SW480 (cell line): ENCODE measurements around the gene RCVRN.

ENCODE experiments used
- DNase-seq: peaks from one replicate; pipeline ENCODE4 v3.0.0-alpha.2; 2016; ENCODE audit warnings: low spot score

Gene RCVRN

DNA sequence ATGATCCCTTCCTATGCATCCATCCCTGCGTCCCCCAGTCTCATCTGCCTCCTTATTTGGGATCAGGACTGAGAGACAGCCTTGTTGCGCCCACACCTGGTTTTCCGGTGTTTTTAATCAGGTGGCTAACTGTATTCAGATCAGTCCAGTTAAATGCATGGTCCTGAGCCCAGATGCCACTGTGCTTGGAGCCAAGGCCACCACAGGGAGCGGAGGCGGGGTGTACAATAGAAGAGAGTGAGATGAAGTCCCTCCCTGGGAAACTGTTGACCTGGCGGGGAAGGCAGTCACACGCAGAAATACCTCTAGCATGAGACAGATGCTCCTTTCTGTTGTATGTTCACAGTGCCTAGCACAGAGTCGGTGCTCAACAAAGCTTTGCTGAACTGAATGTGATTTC is 6.3 kb downstream of the RCVRN start:
- no peak for DNase-seq

DNA sequence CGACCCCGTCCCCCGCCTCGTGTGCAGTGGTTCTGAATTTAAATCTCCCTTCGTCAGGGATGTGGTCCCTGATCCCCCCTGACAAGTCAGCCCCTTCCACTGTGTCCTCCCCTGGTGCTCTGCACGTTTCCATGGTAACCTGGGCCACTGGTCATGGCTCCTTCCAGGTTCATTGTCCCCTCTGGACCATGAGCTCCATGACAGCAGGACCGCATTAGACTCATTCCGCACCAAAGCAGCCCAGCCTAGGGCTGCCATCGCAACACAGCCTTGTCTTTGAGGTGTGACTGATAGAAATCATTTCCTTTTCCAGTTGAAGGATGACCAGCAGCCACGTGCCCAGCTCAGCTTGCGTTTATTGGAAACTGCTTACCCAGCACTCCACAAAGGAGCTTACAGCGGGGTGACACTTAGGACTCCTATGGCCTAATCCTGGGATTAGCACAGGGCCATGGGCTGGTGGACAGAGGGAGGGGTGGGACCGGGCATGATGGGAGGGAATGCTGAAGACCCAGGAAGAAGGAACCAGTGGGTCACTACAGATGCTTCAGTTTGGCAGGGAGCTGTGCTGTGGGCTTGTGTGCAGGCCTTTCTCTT is 7.6 kb downstream of the RCVRN start:
- DNase-seq, result no peak

DNA sequence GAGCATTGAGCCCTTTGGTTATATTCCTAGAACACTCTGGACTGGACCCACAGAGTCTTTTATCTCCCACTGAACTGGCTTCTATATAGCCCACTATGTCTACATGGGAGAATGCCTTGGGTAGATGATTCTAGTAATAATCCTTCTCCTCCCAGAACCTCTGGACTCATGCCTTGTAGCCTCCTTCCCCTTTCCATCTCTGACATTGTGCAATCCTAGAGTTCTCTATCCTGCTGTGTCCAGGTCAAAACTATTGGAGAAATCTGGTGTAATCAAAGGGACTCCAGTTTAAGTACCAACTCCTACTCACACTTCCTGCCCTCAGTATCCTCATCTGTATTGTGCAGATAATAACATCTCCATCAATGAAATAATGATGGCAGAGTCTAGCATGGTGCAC is 9.1 kb downstream of the RCVRN start:
- no peak for DNase-seq

DNA sequence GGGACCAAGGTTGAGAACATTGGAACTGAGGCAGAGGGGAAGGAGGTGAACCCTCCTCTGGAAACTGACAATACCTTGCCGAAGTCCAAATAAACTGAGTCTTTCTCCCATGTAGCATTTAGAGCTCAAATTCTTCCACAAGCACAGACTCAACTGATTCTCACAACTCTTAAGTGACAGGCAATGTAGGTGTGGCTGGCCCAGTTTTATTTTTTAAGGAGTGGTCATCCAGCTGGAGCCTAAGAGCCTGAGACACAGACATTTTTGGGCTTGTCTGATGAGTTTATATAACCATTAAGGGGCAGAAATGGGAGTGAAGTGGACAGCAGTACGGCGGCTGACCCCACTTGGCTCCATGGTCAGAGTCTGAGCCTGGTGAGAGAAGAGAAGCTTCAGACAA is 10.8 kb downstream of the RCVRN start:
- no peak for DNase-seq

DNA sequence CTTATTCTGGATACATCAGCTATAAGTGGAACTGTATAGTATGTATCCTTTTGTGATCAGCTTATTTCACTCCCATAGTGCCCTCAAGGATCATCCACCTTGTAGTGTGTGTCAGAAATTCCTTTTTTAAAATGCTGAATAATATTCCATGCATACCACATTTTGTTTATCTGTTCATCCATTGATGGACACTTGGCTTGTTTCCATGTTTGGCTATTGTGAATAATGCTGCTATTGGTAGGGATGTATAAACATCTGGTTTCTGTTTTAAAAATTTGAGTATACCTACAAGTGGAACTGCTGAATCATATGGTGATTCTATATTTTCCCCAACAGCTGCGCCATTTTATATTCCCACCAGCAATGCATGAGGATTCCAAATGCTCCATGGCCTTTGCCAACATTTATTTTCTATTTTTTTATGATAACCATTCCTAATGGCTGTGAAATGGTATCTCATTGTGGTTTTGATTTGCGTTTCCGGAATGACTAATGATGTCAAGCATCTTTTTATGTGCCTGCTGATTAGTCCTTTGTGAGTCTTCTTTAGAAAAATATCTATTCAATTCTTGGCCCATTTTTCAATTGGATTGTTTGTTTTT is 11.6 kb downstream of the RCVRN start:
- DNase-seq, result peak; percentile 27

DNA sequence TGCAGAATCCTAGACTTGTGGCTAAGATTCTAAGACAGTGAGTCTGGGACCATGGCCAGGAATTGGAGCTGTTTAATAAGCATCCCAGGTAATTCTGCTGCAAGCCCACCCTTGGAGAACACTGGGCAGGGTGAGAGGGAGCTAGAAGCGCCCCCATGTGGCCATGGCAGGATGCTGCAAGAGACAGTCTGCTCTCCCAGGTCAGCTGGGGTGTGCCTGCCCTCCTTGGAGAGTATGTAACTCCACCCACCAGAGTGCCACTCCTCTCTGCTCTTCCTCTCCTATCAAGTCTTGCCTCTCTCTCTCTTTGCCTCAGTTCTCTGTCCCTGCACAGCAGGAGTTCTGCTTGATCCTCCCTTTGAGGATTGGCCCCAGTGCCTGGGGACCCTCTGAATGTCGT is 14.9 kb downstream of the RCVRN start:
- DNase-seq, result peak; percentile 45

DNA sequence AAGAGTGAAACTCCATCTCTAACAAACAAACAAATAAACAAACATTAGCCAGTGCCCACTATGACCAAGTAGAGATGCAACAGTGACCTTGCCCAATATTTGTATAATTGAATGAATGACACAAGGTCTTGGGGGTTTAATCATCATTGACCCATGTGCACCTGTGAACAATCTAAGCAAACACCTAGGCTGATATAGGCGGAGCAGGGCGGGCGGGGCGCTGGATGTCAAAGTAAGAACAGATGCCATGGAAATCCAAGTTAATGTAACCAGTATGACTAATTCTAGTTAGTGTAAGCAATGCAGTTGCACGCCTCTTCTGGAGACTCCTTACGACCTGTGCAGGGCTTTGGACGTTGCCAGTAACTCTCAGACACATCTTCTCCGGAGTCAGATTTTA is 17.6 kb downstream of the RCVRN start:
- peak; percentile 29 for DNase-seq

DNA sequence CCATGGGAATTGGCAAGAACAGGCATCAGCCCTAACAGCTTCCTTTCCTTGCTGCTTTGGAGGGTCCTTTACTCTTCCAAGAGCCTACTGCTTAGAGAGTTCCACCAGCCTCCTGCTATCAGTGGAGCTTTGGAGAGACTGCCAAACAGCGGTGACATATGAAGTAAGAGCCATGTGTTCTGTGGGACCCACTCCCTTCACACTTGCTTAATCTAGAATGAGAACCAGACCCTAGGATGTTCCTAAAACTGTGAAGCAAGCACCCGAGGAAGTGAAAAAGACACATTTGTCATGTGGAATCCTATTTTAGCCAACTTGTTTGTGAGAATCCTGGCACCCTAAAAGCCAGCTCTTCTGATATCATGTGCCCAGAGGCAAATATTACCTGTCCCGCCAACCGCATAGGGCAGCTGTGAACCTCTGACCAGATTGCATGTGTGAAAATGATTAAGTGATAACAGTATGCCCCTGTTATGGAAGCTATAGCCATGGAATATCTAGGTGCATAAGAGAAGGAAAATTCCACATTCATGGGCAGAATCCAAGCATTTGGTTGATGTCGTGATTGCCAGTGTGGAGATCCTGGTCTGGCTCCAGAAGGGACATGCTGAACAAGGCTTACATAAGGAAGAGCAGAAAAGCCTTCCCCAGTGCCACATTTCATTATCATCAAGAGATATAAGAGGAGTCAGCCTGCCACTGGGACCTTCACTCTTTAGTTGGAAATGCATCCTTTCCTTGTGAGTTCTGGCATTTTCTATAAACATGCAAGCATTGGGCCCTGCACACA is 18.7 kb downstream of the RCVRN start:
- DNase-seq, result no peak

DNA sequence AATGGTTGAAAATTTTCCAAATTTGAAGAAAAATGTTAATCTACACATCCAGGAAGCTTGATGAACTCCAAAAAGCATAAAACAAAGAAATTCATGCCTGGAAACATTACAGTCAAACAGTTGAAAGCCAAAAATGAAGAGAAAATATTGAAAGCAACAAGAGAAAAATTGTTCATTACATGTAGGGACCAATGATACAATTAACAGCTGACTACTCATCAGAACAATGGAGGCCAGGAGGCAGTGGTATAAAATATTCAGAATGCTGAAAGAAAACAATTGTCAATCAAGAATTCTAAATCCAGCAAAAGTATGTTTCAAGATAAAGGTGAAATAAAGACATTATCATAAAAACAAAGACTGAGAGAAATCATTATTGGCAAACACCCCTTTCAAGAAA is 21.6 kb downstream of the RCVRN start:
- no peak for DNase-seq

DNA sequence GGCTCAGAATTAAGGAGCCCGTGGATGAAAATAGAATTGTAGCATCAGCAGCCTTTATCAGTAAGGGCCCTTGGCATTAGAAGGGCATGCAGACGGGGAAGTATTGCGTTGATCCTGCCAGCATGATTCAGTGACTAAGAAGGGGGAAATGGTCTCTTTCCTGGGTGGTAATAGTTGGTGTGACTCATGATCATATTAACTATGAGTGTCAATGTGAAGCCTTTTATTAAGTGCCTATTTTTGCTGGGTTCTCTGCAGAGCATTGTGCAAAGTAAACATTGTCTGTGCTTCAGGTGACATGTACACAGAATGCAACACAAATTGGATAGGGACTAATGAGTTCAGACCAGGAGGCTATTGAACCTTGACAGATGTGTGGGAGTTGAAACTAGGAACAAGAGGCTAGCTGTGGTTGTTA is 24.5 kb downstream of the RCVRN start:
- DNase-seq, result peak; percentile 41

DNA sequence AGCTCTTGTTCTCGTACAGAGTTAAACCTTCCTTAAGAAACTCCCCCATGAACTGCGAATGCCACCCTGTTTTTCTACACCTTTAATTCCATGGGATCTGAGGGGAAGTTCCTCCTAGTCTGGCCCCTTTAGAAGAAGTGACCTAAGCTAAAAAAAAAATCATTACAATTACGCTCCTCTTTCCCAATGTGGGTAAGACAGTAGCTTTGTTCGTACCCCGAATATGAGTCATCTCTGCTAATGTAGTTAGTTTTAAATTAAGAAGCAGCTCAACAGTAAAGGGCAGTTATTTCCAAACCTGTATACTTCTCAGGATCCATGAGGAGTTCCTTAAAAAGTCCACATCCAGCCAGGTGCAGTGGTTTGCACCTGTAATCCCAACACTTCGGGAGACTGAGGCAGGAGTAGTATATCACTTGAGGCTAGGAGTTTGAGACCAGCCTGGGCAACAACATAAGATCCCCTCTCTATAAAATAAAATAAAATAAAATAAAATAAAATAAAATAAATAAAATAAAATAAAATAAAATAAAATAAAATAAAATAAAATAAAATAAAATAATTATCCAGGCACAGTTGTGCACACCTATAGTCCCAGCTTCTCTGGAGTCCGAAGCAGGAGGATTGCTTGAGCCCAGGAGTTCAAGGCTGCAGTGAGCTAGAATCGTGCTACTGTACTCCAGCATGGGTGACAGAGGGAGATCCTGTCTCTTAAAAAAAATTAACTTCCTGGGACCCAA is 26.1 kb downstream of the RCVRN start:
- no peak for DNase-seq

DNA sequence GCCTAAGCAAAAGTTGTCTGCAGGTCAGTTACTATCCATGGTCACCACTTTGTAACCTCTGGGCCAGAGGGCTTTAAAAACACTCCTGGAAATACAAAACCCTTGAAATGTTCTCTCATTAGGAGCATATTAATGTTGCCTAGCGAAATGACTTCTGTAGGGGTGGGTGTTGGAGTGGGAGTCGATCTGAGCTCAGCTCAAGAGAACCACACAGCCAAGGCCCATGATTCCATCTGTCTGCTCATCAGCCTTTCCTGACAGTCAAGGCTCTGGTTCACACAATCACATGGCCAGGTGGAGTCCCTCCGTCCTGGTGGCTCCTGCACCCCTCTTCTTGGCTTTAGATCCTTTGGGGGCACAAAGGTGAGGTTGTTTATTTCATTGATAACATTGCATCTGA is 26.7 kb downstream of the RCVRN start:
- DNase-seq, result no peak

DNA sequence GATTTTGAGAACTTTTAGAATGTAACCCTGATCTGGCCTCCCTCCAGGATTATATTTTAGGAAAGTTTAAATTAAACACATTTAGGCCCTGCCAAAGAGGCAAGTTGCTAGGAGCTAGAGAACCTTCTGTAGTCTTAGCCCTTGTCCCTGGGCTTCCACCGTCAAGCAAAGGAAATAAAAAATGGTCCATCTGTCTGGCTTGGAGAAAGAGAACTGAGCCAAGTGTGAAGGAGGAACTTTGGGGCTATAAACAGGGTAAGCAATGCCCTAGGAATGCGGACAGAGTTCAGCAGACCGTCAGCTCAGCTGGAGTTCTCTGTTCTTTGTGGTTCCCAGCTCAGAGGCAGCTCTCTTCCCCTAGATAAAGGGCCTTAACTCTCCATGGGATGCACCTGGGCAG is 29.6 kb downstream of the RCVRN start:
- DNase-seq, result no peak

DNA sequence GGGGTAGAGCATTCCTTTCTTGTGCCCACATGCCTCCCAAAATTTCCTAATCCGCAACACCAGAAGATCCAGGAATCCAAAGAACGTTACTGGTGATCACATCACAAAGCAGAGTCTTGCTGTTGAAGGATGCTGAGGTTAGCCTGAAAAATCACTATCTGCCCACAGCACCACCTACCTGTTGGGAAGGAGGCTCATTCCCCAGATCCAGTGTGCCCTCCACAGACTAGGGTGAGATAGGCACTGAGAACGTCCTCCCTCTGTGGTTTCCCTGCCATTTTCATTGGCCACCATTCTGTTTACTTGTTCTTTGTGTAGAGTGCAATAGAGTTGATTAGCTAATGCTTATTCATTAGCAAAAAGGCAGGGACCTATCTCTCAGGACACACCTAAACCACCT is 30.3 kb downstream of the RCVRN start:
- no peak for DNase-seq

DNA sequence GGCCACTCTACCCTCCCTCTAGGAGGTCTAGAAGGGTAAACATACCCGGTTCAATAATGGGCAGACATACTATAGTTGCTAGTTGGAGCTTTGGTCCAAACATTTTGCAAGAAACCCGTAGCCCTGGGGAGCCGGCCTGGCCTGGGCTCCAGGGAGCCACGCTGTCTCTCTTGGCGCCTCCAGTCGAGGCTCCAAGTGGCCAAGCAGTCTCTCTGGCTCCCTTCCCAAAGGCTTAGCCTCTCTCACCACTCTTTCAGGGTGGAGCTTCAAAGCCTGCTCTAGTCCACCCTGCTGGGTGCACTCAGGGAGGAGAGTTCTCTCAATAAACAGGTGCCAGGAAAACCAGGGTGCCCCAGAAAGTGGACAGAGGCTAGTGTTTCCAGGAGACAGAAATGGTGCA is 32.2 kb downstream of the RCVRN start:
- no peak for DNase-seq

DNA sequence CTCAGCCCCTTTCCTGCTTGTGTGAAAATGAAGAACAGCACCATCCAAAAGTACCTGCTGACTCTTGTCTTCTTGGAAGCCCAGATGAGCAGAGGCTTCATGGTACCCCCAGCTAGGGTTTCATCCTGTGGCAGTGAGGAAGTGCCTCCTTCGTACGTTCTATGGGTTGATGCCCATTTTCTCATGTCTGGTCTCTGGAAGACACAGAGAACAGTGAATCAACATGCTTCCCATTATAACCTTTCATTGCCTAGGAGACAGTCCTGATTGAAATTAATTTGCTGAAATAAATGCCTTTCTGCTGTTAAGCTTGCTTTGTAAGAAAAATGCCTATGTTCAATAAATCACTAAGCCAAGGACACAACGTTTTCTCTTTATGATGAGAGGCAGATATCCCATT is 36.5 kb downstream of the RCVRN start:
- no peak for DNase-seq

DNA sequence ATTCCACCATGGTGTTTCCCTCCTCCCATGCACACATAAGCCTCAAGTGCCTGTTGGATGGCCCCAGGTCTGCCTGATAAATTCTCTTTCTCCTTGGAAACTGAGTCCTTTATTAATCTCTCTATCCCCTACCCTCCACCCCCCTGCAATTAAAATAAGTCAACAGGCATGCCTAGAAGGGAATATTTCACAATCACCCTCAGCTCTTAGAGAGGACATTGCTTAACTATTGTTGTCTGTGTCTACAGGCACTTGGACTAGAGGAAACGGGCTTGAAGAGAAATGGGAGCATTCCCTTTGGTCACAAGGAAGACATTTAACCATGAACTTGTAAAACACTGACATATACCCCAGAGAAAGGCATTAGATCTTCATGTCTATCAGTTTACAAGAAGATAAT is 39.5 kb downstream of the RCVRN start:
- no peak for DNase-seq

DNA sequence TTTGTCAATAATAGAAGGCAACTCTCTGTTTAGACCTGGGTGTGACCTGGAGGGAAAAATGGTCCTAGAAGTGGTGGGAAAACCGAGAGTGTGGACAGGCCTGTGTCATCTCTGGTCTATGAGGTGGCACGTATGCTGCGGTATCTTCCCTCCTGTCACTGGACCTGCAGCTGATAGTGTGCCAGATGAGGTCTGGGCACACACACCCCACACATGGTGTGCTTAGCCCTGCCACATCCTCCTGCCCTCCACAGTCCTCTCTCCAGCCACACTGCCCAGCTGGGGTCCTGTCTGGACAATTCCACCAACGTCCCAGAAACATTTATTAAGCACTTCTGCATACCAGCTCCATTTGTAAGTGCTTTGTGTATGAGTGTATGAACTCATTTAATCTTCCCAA is 42.1 kb downstream of the RCVRN start:
- no peak for DNase-seq

DNA sequence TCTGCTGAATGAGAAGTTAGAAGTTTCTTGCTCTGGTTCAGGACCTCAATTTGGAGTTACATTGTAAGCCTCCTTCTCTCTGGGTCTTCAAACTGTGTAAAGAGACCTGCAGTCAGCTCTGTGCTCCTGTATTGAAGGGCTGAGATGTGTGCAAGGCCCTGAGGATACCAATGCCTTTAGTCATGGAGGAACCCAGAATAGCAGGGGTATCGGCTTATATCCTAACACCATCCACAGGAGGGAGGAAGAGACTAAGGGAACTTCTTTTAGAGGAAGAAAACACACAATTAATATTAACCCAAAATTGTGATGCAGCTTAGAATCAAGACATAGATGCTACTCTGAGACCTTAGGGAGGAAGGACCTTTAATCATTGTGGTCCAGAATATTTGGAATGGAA is 42.9 kb downstream of the RCVRN start:
- DNase-seq, result no peak

DNA sequence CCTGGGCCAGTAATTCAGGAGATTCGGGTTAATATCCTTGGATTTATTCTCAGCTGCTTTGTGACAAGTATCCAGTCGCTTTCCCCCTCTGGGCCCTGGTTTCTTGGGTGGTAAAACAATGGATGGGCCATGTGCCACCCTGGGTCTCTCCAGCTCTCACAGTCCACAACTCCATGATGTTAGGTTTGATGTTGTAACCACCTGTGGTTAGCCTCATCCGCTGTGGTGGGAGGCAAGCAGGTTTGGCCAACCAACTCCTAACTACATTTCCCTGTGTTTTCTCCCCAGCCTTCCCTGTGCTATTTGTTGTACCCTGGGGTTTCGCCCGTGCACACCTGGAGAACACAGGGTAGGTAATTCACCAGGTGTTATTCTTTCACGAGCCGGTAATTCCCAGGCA is 44.2 kb downstream of the RCVRN start:
- DNase-seq, result peak; percentile 46

DNA sequence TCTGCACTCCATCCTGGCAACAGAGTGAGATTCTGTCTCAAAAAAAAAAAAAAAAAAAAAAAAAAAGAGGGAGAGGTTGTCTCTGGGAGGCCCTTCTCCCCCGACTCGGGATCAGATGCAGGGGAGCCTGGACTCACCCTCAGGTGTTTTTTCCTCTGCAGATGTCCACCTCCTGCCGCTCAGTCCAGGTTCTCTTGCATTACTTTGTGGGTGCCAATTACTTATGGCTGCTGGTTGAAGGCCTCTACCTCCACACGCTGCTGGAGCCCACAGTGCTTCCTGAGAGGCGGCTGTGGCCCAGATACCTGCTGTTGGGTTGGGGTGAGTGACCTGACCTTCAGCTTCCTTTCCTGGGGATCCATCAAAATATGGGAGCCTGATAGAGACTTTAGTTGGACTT is 45.3 kb downstream of the RCVRN start:
- no peak for DNase-seq

DNA sequence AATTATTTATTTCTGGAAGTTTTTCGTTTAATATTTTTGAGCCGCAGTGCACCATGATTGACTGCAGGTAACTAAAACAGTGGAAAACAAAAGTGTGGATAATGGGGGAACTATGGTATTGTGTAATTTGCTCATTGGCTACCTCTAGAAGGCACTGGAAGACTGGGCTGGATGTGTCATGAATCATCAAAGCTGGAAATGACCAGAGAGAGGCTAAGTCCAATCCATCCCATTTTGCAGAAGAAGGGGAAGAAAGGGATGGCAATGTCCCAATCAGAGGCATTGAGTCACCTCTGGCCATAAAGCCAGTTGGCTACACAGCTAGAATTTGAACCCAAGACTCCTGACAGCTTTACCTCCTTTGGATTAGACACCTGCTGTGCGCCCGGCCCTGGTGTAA is 50.0 kb downstream of the RCVRN start:
- DNase-seq, result no peak

DNA sequence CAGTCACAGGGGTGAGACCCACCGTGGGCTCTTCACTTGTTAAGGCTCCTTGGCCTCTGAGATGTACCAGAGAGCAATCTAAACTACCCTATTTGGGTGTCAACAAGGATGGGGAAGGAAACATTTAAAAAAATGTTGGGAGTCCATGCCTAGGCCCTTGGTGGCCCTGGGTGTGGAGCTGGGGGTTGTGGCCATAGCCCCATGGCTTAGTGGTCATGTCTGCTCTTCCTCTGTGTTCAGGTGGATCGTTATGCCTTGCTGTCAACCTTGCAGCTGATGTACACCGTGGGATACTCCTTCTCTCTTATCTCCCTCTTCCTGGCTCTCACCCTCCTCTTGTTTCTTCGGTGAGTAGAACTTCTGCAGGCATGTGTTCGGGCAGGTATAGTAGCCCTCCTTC is 50.8 kb downstream of the RCVRN start:
- no peak for DNase-seq
